ENCODE measurements around the gene CELSR1.
"Not testable (repeated sequence)": the region's sequence is repeated elsewhere in the genome, so short reads cannot be mapped to it uniquely, and the experiment has no call there.

Gene CELSR1

GRCh38 chr22:46511151-46512038 lies 26.0 kb downstream of the CELSR1 start:
- no peak for DNase-seq

- DNase-seq, result no peak
Observed at GRCh38 chr22:46509416-46510089, 27.9 kb downstream of the CELSR1 start.

- DNase-seq, result no peak
Observed at GRCh38 chr22:46508491-46508999, 28.9 kb downstream of the CELSR1 start.

- DNase-seq, result no peak
Observed at GRCh38 chr22:46507451-46508425, 29.7 kb downstream of the CELSR1 start.

- DNase-seq, result no peak
Observed at GRCh38 chr22:46504584-46504983, 32.8 kb downstream of the CELSR1 start.

- DNase-seq, result no peak
Observed at GRCh38 chr22:46502440-46503175, 34.8 kb downstream of the CELSR1 start.

GRCh38 chr22:46501701-46502100 lies 35.7 kb downstream of the CELSR1 start:
- DNase-seq, result no peak

GRCh38 chr22:46501265-46501664 lies 36.2 kb downstream of the CELSR1 start:
- DNase-seq, result not testable (repeated sequence)

GRCh38 chr22:46500201-46500600 lies 37.2 kb downstream of the CELSR1 start:
- no peak for DNase-seq

- no peak for DNase-seq
Observed at GRCh38 chr22:46499805-46500189, 37.6 kb downstream of the CELSR1 start.

- DNase-seq, result no peak
Observed at GRCh38 chr22:46491946-46492345, 45.5 kb downstream of the CELSR1 start.

GRCh38 chr22:46490538-46490937 lies 46.9 kb downstream of the CELSR1 start:
- no peak for DNase-seq

- no peak for DNase-seq
Observed at GRCh38 chr22:46486996-46487717, 50.3 kb downstream of the CELSR1 start.

GRCh38 chr22:46484861-46485595 lies 52.4 kb downstream of the CELSR1 start:
- DNase-seq, result no peak

GRCh38 chr22:46484156-46484860 lies 53.1 kb downstream of the CELSR1 start:
- DNase-seq, result no peak

- DNase-seq, result no peak
Observed at GRCh38 chr22:46483353-46483752, 54.1 kb downstream of the CELSR1 start.

- no peak for DNase-seq
Observed at GRCh38 chr22:46482056-46482675, 55.3 kb downstream of the CELSR1 start.

- DNase-seq, result no peak
Observed at GRCh38 chr22:46481386-46481785, 56.0 kb downstream of the CELSR1 start.

GRCh38 chr22:46480396-46480795 lies 57.0 kb downstream of the CELSR1 start:
- no peak for DNase-seq

Measured in activated naive CD4-positive, alpha-beta T cell treated with anti-CD3 and anti-CD28 coated beads, Interleukin-2, amount 50 U/mL, for 16 hours (primary cell).